Adrenal gland (tissue), 12 donors: ENCODE measurements around the gene MATN1. TPM values are rescaled to one million over a fixed set of nuclear protein-coding genes. Genes with fewer than 3 reads are reported as not detected.

ENCODE experiments used
- DNase-seq, 7 donors: peaks; one replicate each; pipeline ENCODE4 v3.0.0-alpha.2; 2019 to 2020
- H3K27ac ChIP-seq, 5 donors: fragments of 200-600 bp; sonication (generic) in 4 of 5; 1 replicate in 3 of 5; 2 replicates in 2 of 5; pipeline versions ENCODE4 v1.5.1 to v1.8.0; 2016 to 2020; ENCODE audit warnings: mild to moderate bottlenecking in 1 of 5
- H3K27me3 ChIP-seq: fragments of 200-600 bp; 2 replicates; pipeline ENCODE4 v1.8.0; 2021
- H3K36me3 ChIP-seq, 2 donors: fragments of 200-600 bp; replicated peaks in 1 of 2; 1 replicate in 1 of 2; 2 replicates in 1 of 2; pipeline versions ENCODE4 v1.5.1 to v1.8.0; 2018 to 2022
- H3K4me1 ChIP-seq, 2 donors: fragments of 200-600 bp; replicated peaks in 1 of 2; 1 replicate in 1 of 2; 2 replicates in 1 of 2; pipeline versions ENCODE4 v1.5.1 to v1.8.0; 2018 to 2021
- H3K4me3 ChIP-seq, 4 donors: fragments of 200-600 bp; sonication (generic) in 3 of 4; one replicate each; pipeline ENCODE4 v1.5.1; 2016 to 2018
- H3K9me3 ChIP-seq, 3 donors: fragments of 200-600 bp; sonication (generic) in 1 of 3; replicated peaks in 1 of 3; 1 replicate in 2 of 3; 2 replicates in 1 of 3; pipeline versions ENCODE4 v1.5.1 to v1.8.0; 2016 to 2021
- CTCF ChIP-seq, 6 experiments: fragments of 450-650 bp in 4 of 6; fragments of 200-600 bp in 2 of 6; sonication (generic) in 1 of 6; IDR thresholded peaks; 1 replicate in 5 of 6; 2 replicates in 1 of 6; pipeline versions ENCODE4 v1.5.1 to v1.8.0; 2016 to 2021; ENCODE audit warnings: antibody characterized with exemption in 6 of 6, mild to moderate bottlenecking in 2 of 6, moderate library complexity in 1 of 6
- POLR2A ChIP-seq, 2 donors: fragments of 450-650 bp; IDR thresholded peaks; one replicate each; pipeline ENCODE4 v1.6.1; 2017; ENCODE audit warnings: antibody characterized with exemption in 2 of 2, mild to moderate bottlenecking in 2 of 2, moderate library complexity in 1 of 2
- WGBS, 4 donors: extraction: QIAGEN DNeasy Blood & Tissue Kit in 2 of 4; methylation state at CpG; one replicate each; pipeline versions ENCODE4 v1.1.5 to v1.1.7; 2013 to 2017; 5-methylcytosine and 5-hydroxymethylcytosine counted together
- intact Hi-C, 2 donors: fragments of 100-400 bp; cut with DNase I; formaldehyde crosslinking; loops; one replicate each; pipeline versions ENCODE4 v1.14.1 to v1.15.0; 2022 to 2023
- polyA plus RNA-seq, 3 donors: library from polyadenylated mRNA; stranded (reverse); fragments of 200-250 nt in 2 of 3; fragments of 350-450 nt in 1 of 3; fragmentation: Illumina TruSeq in 1 of 3; extraction: RNeasy Lipid Tissue Mini Kit (QIAGEN cat#74804) in 1 of 3; gene quantifications; one replicate each; pipeline ENCODE4 v1.2.3, GENCODE V29; 2013 to 2014
- total RNA-seq, 9 donors: library from RNA; depleted of rRNA in 4 of 9; stranded (reverse); fragments of >200 nt in 4 of 9; fragments of 120-200 nt in 1 of 9; fragmentation: NEBNext Ultra II Directional in 1 of 9; extraction: Animal tissue kit (Norgen Biotek cat#: 25700) in 1 of 9; gene quantifications; one replicate each; pipeline versions ENCODE4 v1.1.0 to v1.2.4, GENCODE V29; 2013 to 2023
- donor health status: healthy with polysubstance abuse.
- donor health status: Bipolar disorder and iron deficiency.
- donor health status: DM: yes; HTN: yes; CAD: no.
- donor health status: DM: no; HTN: no; CAD: no.
- donor health status: DM: no; HTN: no; CAD: no.
- donor health status: DM: yes; HTN: yes; CAD: no.

Gene MATN1
- total and polyA plus RNA-seq, 12 donors: 0.05 to 0.55 (median 0.18) TPM; not detected in 6

GRCh38 chr1:30746212-30747032 is 23.0 kb upstream of the MATN1 start:
- H3K36me3 ChIP-seq: no peaks in the 10 kb centered on the region
- TF ChIP-seq CTCF (IDR thresholded peaks at IDR 0.05) (no peak), POLR2A (IDR thresholded peaks at IDR 0.05) (no peak)
- peaks cover 5 to 14% of the 10 kb centered on the region in 2 donors for H3K4me1 ChIP-seq
- 83 to 90% (median 84%) methylated on average over 10 to 16 of the region's 16 CpGs for WGBS, 4 donors
- H3K27me3 ChIP-seq: no peaks in the 10 kb centered on the region
- H3K4me3 ChIP-seq: no peak overlapping the region
- DNase-seq: no peak
- no peaks in the 10 kb centered on the region for H3K9me3 ChIP-seq
- intact Hi-C loops: no loop called here
- peak overlapping the region in 1 of 5 donors; percentile 22 for H3K27ac ChIP-seq

GRCh38 chr1:30745834-30746208 is 22.4 kb upstream of the MATN1 start:
- DNase-seq: no peak
- H3K27ac ChIP-seq: peak overlapping the region in 1 of 5 donors; percentile 1
- 61 to 83% (median 73%) methylated on average over 3 to 4 of the region's 4 CpGs for WGBS, 4 donors
- H3K4me3 ChIP-seq: no peak overlapping the region
- no peaks in the 10 kb centered on the region for H3K9me3 ChIP-seq
- no peaks in the 10 kb centered on the region for H3K36me3 ChIP-seq
- intact Hi-C loops: no loop called here
- H3K4me1 ChIP-seq: peaks cover 5 to 14% of the 10 kb centered on the region in 2 donors
- no peaks in the 10 kb centered on the region for H3K27me3 ChIP-seq
- TF ChIP-seq POLR2A (IDR thresholded peaks at IDR 0.05): no peak
- TF ChIP-seq CTCF (IDR thresholded peaks at IDR 0.05): no peak

- Histone ChIP-seq H3K4me3 (no peak overlapping the region), H3K9me3 (no peaks in the 10 kb centered on the region), H3K27me3 (no peaks in the 10 kb centered on the region), H3K36me3 (no peaks in the 10 kb centered on the region), H3K27ac (peak overlapping the region in 1 of 5 donors; percentile 1), H3K4me1 (peaks cover 5 to 14% of the 10 kb centered on the region in 2 donors)
- TF ChIP-seq POLR2A (IDR thresholded peaks at IDR 0.05) (no peak), CTCF (IDR thresholded peaks at IDR 0.05) (no peak)
- DNase-seq: no peak
- 80 to 88% (median 84%) methylated on average over 13 to 14 of the region's 14 CpGs for WGBS, 4 donors
- intact Hi-C loops: no loop called here
These were observed 21.9 kb upstream of the MATN1 start for GRCh38 chr1:30745156-30745833.

GRCh38 chr1:30744060-30744756 is 20.8 kb upstream of the MATN1 start:
- Histone ChIP-seq H3K27me3 (no peaks in the 10 kb centered on the region), H3K36me3 (peaks cover 0 to 4% of the 10 kb centered on the region in 2 donors), H3K27ac (peak overlapping the region in 2 of 5 donors; percentile 26 to 52), H3K4me3 (no peak overlapping the region), H3K4me1 (peaks cover 5 to 14% of the 10 kb centered on the region in 2 donors), H3K9me3 (no peaks in the 10 kb centered on the region)
- TF ChIP-seq POLR2A (IDR thresholded peaks at IDR 0.05) (no peak), CTCF (IDR thresholded peaks at IDR 0.05) (no peak)
- DNase-seq: no peak
- 65 to 79% (median 67%) methylated on average over 6 to 7 of the region's 7 CpGs for WGBS, 4 donors
- intact Hi-C loops: no loop called here
